CD4-positive, alpha-beta T cell (primary cell): ENCODE measurements around the gene SPATA24. TPM values are rescaled to one million over a fixed set of nuclear protein-coding genes. Genes with fewer than 3 reads are reported as not detected.
"Not testable (repeated sequence)": the region's sequence is repeated elsewhere in the genome, so short reads cannot be mapped to it uniquely, and the experiment has no call there.

ENCODE experiments used
- ATAC-seq: fragments of 200-7000 bp; cut with Tn5 transposase; one replicate; pipeline ENCODE4 v1.10.0; 2022; ENCODE audit warnings: mild to moderate bottlenecking; ENCODE audit not compliant: poor library complexity
- CTCF ChIA-PET: fragments of 350-600 bp; sonication (Branson Sonifier 250); formaldehyde crosslinking; loops from one replicate; lab custom pipeline; 2021; ENCODE audit warnings: antibody characterized with exemption, inconsistent platforms; lab: Charles Lee
- POLR2A ChIA-PET: fragments of 350-600 bp; sonication (Branson Sonifier 250); formaldehyde crosslinking; loops from one replicate; lab custom pipeline; 2021; ENCODE audit warnings: antibody characterized with exemption, inconsistent platforms; lab: Charles Lee
- DNase-seq, 14 experiments: peaks; one replicate each; pipeline ENCODE4 v3.0.0-alpha.2; 2013 to 2020; ENCODE audit warnings: mixed read lengths in 2 of 14
- H3K27ac ChIP-seq, 2 donors: one replicate each; pipeline versions ENCODE4 v1.5.1 to v1.7.0; 2013; ENCODE audit warnings: low read length in 2 of 2, low read depth in 1 of 2, mild to moderate bottlenecking in 1 of 2
- H3K27me3 ChIP-seq, 2 experiments: 1 replicate in 1 of 2; 2 replicates in 1 of 2; pipeline versions ENCODE4 v1.6.1 to v1.7.0; 2013; ENCODE audit warnings: low read length in 2 of 2, control low read depth in 1 of 2, mild to moderate bottlenecking in 1 of 2, moderate library complexity in 1 of 2; ENCODE audit not compliant: insufficient read depth in 2 of 2, control insufficient read depth in 1 of 2
- H3K36me3 ChIP-seq: one replicate; pipeline ENCODE4 v1.6.1; 2013; ENCODE audit warnings: low read length, control low read depth; ENCODE audit not compliant: insufficient read depth
- H3K4me1 ChIP-seq: one replicate; pipeline ENCODE4 v1.6.1; 2013; ENCODE audit warnings: low read length, control low read depth; ENCODE audit not compliant: insufficient read depth
- H3K4me3 ChIP-seq: one replicate; pipeline ENCODE4 v1.5.1; 2013; ENCODE audit warnings: mild to moderate bottlenecking, low read length, moderate library complexity
- H3K9me3 ChIP-seq, 2 experiments: 1 replicate in 1 of 2; 2 replicates in 1 of 2; pipeline versions ENCODE4 v1.6.1 to v1.7.0; 2013; ENCODE audit warnings: low read length in 2 of 2, mild to moderate bottlenecking in 2 of 2, control low read depth in 1 of 2, moderate library complexity in 1 of 2; ENCODE audit not compliant: control insufficient read depth in 1 of 2, insufficient read depth in 1 of 2
- H3K27ac Mint-ChIP-seq: one replicate; pipeline ENCODE4 v1.8.0; 2020; ENCODE audit warnings: mixed read lengths
- H3K27me3 Mint-ChIP-seq: one replicate; pipeline ENCODE4 v1.8.0; 2021; ENCODE audit warnings: mixed read lengths
- H3K36me3 Mint-ChIP-seq: one replicate; pipeline ENCODE4 v1.8.0; 2021; ENCODE audit warnings: low read depth, mixed read lengths
- H3K4me1 Mint-ChIP-seq: one replicate; pipeline ENCODE4 v1.8.0; 2021; ENCODE audit warnings: low read depth, mixed read lengths
- H3K4me3 Mint-ChIP-seq: one replicate; pipeline ENCODE4 v1.8.0; 2020; ENCODE audit warnings: mild to moderate bottlenecking, mixed read lengths
- H3K9me3 Mint-ChIP-seq: one replicate; pipeline ENCODE4 v1.8.0; 2020; ENCODE audit warnings: mixed read lengths
- intact Hi-C, 2 experiments: fragments of 100-400 bp; cut with DNase I in 1 of 2; cut with micrococcal nuclease in 1 of 2; formaldehyde crosslinking; loops; one replicate each; pipeline versions ENCODE4 v1.15.1 to v1.9.0; 2023 to 2025; cut with DNase I, micrococcal nuclease
- total RNA-seq, 174 experiments: library from RNA in 2 of 174; stranded (reverse) in 2 of 174; gene quantifications; one replicate each; pipeline ENCODE4 v1.2.3 and lab custom pipeline; 2021 to 2026
- TF ChIP-seq, protein P1 (sequence below): fragments of 200-600 bp; IDR thresholded peaks from one replicate; pipeline ENCODE4 v1.8.0; 2022; ENCODE audit warnings: antibody characterized with exemption, mild to moderate bottlenecking

Gene SPATA24
- total RNA-seq, 2 experiments from 2014 or later: 3.0 to 3.9 TPM

DNA sequence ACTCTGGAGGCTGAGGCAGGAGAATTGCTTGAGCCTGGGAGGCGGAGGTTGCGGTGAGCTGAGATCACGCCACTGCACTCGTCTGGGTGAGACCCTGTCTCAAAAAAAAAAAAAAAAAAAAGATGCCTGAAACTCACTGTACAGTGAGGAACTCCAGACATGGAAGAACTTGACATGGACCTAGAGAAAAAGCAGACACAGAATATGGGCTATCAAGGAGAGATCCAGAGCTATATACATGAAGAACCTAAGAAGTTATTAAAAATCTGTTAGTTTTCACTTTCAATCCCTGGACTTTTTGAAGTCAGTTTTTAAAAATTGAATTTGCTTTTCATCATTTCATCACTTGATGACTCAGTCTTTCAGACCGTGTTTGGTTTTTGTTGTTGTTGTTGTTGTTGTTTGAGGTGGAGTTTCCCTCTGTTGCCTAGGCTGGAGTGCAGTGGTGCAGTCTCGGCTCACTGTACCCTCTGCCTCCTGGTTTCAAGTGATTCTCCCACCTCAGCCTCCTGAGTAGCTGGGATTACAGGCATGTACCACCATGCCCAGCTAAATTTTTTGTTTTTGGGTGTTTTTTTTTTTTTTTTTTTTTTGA is 42.0 kb downstream of the SPATA24 start:
- Histone ChIP-seq H3K27ac (no peak overlapping the region), H3K4me1 (peaks cover 6% of the 10 kb centered on the region), H3K9me3 (no peaks in the 10 kb centered on the region), H3K27me3 (no peaks in the 10 kb centered on the region), H3K4me3 (no peak overlapping the region), H3K36me3 (peaks cover 45% of the 10 kb centered on the region)
- ChIA-PET CTCF (interaction anchor here (0.9 kb wide), 1 partner anchor 11 kb away, joined by 3 read pairs; no protein-coding TSS in a partner anchor), POLR2A (interaction anchor here (0.6 to 2.4 kb wide), 3 partner anchors 19 to 98 kb away, joined by 3 to 10 read pairs (median 4); partner anchors contain the start of gene PAIP2)
- Mint-ChIP-seq H3K27me3 (no peaks in the 10 kb centered on the region), H3K9me3 (no peaks in the 10 kb centered on the region), H3K27ac (no peak overlapping the region), H3K4me1 (peaks cover 29% of the 10 kb centered on the region), H3K4me3 (no peak overlapping the region), H3K36me3 (peaks cover 70% of the 10 kb centered on the region)
- intact Hi-C loops: no loop called here
- DNase-seq (no peak), ATAC-seq (no peak)
- TF ChIP-seq, protein P1, sequence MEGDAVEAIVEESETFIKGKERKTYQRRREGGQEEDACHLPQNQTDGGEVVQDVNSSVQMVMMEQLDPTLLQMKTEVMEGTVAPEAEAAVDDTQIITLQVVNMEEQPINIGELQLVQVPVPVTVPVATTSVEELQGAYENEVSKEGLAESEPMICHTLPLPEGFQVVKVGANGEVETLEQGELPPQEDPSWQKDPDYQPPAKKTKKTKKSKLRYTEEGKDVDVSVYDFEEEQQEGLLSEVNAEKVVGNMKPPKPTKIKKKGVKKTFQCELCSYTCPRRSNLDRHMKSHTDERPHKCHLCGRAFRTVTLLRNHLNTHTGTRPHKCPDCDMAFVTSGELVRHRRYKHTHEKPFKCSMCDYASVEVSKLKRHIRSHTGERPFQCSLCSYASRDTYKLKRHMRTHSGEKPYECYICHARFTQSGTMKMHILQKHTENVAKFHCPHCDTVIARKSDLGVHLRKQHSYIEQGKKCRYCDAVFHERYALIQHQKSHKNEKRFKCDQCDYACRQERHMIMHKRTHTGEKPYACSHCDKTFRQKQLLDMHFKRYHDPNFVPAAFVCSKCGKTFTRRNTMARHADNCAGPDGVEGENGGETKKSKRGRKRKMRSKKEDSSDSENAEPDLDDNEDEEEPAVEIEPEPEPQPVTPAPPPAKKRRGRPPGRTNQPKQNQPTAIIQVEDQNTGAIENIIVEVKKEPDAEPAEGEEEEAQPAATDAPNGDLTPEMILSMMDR: no peak

DNA sequence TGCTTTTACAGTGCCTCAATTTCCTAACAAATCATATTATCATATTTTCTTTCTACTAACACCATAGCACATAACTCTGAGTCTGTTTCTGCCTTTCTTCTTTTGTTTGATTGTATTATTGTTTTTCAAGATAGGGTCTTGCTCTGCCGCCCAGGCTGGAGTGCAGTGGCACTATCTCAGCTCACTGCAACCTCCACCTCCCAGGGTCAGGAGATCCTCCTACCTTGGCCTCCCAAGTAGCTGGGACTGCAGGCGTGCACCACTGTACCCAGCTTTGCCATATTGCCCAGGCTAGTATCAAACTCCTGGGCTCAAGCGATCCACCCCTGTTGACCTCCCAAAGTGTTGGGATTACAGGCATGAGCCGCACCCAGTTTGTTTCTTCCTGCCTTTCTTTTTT is 43.5 kb downstream of the SPATA24 start:
- ChIA-PET POLR2A (no interaction called here), CTCF (interaction anchor here (1.2 kb wide), 1 partner anchor 18 kb away, joined by 4 read pairs; the partner anchor contains the start of gene PAIP2)
- Mint-ChIP-seq H3K27ac (no peak overlapping the region), H3K4me3 (no peak overlapping the region), H3K4me1 (peaks cover 37% of the 10 kb centered on the region), H3K36me3 (peaks cover 64% of the 10 kb centered on the region), H3K27me3 (no peaks in the 10 kb centered on the region), H3K9me3 (no peaks in the 10 kb centered on the region)
- TF ChIP-seq, protein P1: no peak
- Histone ChIP-seq H3K9me3 (no peaks in the 10 kb centered on the region), H3K36me3 (peaks cover 30% of the 10 kb centered on the region), H3K27me3 (no peaks in the 10 kb centered on the region), H3K4me3 (no peak overlapping the region), H3K4me1 (peaks cover 11% of the 10 kb centered on the region), H3K27ac (no peak overlapping the region)
- DNase-seq (no peak), ATAC-seq (no peak)
- intact Hi-C loops: no loop called here

DNA sequence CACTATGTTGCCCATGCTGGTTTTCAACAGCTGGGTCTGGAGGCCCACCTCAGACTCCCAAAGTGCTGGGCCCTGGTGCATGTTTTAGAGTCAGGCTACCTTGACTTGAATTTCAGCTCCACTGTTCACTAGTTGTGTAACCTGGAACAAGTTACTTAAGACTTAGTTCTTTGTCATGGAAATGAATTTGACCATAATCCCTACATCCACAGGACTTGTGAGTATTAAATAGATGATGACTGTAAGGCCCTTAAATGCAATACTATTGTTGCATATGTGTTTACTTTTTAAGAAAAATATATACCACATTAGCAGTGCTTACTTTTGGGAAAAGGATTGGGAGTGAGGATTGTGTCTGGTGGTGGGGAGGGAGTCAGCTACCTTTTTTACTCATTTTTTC is 45.8 kb downstream of the SPATA24 start:
- POLR2A ChIA-PET: interaction anchor here (1.7 kb wide), 1 partner anchor 16 kb away, joined by 9 read pairs; the partner anchor contains the start of gene PAIP2
- Mint-ChIP-seq H3K27me3 (no peaks in the 10 kb centered on the region), H3K36me3 (peaks cover 60% of the 10 kb centered on the region), H3K4me3 (no peak overlapping the region), H3K27ac (no peak overlapping the region), H3K4me1 (peaks cover 48% of the 10 kb centered on the region), H3K9me3 (no peaks in the 10 kb centered on the region)
- ATAC-seq: no peak
- TF ChIP-seq, protein P1: no peak
- no peaks in the 10 kb centered on the region for H3K27me3 ChIP-seq
- H3K27ac ChIP-seq: no peak overlapping the region
- H3K36me3 ChIP-seq: peaks cover 14% of the 10 kb centered on the region
- CTCF ChIA-PET: interaction anchor here (0.6 kb wide), 1 partner anchor 1148 kb away, joined by 3 read pairs; no protein-coding TSS in a partner anchor
- H3K4me1 ChIP-seq: peaks cover 11% of the 10 kb centered on the region
- H3K9me3 ChIP-seq: no peaks in the 10 kb centered on the region
- intact Hi-C loops: no loop called here
- no peak for DNase-seq
- H3K4me3 ChIP-seq: no peak overlapping the region

DNA sequence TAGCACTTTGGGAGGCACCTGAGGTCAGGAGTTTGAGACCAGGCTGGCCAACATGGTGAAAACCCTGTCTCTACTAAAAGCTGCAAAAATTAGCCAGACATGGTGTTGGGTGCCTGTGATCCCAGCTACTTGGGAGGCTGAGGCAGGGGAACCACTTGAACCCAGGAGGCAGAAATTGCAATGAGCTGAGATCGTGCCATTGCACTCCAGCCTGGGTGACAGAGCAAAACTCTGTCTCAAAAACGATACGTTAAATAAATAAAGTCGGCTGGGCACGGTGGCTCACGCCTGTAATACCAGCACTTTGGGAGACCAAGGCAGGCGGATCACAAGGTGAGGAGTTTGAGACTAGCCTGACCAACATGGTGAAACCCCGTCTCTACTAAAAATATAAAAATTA is 48.0 kb downstream of the SPATA24 start:
- peaks cover 65% of the 10 kb centered on the region for H3K36me3 Mint-ChIP-seq
- H3K4me1 Mint-ChIP-seq: peaks cover 59% of the 10 kb centered on the region
- H3K27me3 ChIP-seq, H3K4me3 ChIP-seq, H3K27me3 Mint-ChIP-seq, H3K27ac Mint-ChIP-seq, H3K9me3 ChIP-seq, intact Hi-C loops, H3K9me3 Mint-ChIP-seq, H3K4me3 Mint-ChIP-seq, CTCF ChIA-PET, DNase-seq, H3K27ac ChIP-seq, ATAC-seq: not testable (repeated sequence)
- Histone ChIP-seq H3K36me3 (peaks cover 19% of the 10 kb centered on the region), H3K4me1 (peaks cover 13% of the 10 kb centered on the region)
- POLR2A ChIA-PET: interaction anchor here (0.6 kb wide), 1 partner anchor 32 kb away, joined by 3 read pairs; no protein-coding TSS in a partner anchor
